Stomach (tissue), 4 donors: ENCODE measurements around the gene NOC4L.

ENCODE experiments used
- EP300 ChIP-seq: sonication (generic); formaldehyde crosslinking; IDR thresholded peaks from one replicate; pipeline ENCODE4 v1.6.1; 2017; ENCODE audit warnings: antibody characterized with exemption
- POLR2A ChIP-seq, 4 donors: fragments of 450-650 bp; IDR thresholded peaks; one replicate each; pipeline ENCODE4 v1.6.1; 2016; ENCODE audit warnings: antibody characterized with exemption in 4 of 4, control low read depth in 2 of 4, mild to moderate bottlenecking in 1 of 4, moderate library complexity in 1 of 4
- TF ChIP-seq, protein P1 (sequence below), 7 experiments: fragments of 450-650 bp in 4 of 7; fragments of 200-600 bp in 3 of 7; sonication (generic) in 3 of 7; IDR thresholded peaks; one replicate each; pipeline ENCODE4 v1.5.1; 2016 to 2019; ENCODE audit warnings: antibody characterized with exemption in 7 of 7, control low read depth in 2 of 7, mild to moderate bottlenecking in 1 of 7

DNA sequence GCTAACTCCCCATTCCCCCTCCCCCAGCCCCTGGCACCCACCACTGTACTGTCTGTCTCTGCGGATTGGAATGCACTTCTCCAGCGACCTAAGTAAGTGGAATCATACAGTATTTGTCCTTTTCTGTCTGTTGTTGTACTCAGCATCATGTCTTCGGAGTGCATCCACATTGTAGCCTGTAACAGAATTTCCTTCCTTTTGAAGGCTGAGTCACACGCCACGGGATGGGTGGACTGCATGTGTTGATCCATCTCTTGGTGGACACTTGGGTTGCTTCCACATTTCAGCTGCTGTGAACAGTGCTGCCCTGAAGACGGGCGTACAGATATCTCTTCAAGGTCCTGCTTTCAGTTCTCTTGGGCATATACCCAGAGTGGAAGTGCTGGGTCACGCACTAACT is 34.5 kb upstream of the NOC4L start:
- TF ChIP-seq POLR2A (IDR thresholded peaks at IDR 0.05) (no peak), EP300 (no peak)
- TF ChIP-seq, protein P1, sequence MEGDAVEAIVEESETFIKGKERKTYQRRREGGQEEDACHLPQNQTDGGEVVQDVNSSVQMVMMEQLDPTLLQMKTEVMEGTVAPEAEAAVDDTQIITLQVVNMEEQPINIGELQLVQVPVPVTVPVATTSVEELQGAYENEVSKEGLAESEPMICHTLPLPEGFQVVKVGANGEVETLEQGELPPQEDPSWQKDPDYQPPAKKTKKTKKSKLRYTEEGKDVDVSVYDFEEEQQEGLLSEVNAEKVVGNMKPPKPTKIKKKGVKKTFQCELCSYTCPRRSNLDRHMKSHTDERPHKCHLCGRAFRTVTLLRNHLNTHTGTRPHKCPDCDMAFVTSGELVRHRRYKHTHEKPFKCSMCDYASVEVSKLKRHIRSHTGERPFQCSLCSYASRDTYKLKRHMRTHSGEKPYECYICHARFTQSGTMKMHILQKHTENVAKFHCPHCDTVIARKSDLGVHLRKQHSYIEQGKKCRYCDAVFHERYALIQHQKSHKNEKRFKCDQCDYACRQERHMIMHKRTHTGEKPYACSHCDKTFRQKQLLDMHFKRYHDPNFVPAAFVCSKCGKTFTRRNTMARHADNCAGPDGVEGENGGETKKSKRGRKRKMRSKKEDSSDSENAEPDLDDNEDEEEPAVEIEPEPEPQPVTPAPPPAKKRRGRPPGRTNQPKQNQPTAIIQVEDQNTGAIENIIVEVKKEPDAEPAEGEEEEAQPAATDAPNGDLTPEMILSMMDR (IDR thresholded peaks at IDR 0.05), result no peak
